ENCODE measurements around the gene AAK1.

The AAK1 gene

DNA sequence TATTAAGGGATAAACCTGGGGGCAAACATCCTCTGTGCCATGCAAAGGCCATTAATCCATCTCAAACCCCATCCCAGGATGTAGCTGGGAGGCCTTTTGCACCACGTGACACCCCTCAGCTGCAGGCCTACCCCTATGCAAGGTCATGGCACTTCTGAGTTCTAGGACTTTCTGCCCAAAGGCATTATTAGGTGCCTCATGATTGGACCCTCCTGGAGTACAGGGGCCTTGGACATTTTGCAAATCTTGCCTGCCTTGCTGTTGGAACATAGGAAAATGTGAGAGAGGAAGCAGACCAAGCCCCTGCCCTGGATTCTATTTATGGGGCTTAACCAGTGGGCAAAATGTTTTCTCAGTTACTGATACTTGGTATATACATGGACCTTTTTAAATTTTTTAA is 162.1 kb downstream of the AAK1 start:
- Histone ChIP-seq H3K4me1 (ENCODE audit: low read length) (peaks cover 17% of the 10 kb centered on the region), H3K4me3 (ENCODE audit: low read length) (no peak overlapping the region), H3K36me3 (replicated peaks; ENCODE audit: low read depth, low read length) (no peaks in the 10 kb centered on the region), H3K9me3 (ENCODE audit: insufficient read depth, low read length) (no peaks in the 10 kb centered on the region), H3K27ac (ENCODE audit: low read length) (no peak overlapping the region), H3K79me2 (ENCODE audit: low read length) (no peaks in the 10 kb centered on the region), H3K4me2 (ENCODE audit: low read length) (no peak overlapping the region), H3K27me3 (ENCODE audit: low read depth, low read length) (no peaks in the 10 kb centered on the region), H2AFZ (ENCODE audit: low read depth, low read length) (no peak overlapping the region), H3K9ac (ENCODE audit: low read length) (no peak overlapping the region), H4K20me1 (ENCODE audit: insufficient read depth, low read length) (no peaks in the 10 kb centered on the region; the same call in 1 of the 2 replicates)
- no peak for TF ChIP-seq EZH2phosphoT487 (IDR thresholded peaks at IDR 0.05; ENCODE audit: low read depth)
- TF ChIP-seq, protein P1, sequence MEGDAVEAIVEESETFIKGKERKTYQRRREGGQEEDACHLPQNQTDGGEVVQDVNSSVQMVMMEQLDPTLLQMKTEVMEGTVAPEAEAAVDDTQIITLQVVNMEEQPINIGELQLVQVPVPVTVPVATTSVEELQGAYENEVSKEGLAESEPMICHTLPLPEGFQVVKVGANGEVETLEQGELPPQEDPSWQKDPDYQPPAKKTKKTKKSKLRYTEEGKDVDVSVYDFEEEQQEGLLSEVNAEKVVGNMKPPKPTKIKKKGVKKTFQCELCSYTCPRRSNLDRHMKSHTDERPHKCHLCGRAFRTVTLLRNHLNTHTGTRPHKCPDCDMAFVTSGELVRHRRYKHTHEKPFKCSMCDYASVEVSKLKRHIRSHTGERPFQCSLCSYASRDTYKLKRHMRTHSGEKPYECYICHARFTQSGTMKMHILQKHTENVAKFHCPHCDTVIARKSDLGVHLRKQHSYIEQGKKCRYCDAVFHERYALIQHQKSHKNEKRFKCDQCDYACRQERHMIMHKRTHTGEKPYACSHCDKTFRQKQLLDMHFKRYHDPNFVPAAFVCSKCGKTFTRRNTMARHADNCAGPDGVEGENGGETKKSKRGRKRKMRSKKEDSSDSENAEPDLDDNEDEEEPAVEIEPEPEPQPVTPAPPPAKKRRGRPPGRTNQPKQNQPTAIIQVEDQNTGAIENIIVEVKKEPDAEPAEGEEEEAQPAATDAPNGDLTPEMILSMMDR (IDR thresholded peaks at IDR 0.05; ENCODE audit: low read depth, low read length) = no peak

DNA sequence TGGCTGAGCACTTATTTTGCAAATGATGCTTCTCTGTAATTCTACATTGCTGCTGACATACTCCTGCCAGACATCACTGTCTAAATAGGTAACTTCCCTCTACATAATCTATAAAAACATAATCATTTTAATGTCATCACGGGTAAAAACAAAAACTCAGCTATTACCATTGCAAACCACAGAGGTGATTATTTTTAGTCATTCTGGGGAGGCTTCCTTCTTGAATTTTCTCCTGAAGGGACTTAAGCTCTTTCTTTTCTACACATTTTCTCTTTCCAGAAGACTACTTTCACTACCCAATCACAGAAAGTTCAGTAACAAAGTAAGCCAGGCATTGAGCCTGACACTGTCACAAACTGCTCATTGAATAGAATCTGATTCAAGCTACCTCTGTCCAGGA is 165.9 kb downstream of the AAK1 start:
- Histone ChIP-seq H3K27ac (ENCODE audit: low read length) (no peak overlapping the region), H3K4me2 (ENCODE audit: low read length) (no peak overlapping the region), H3K9me3 (ENCODE audit: insufficient read depth, low read length) (no peaks in the 10 kb centered on the region), H3K36me3 (replicated peaks; ENCODE audit: low read depth, low read length) (no peaks in the 10 kb centered on the region), H4K20me1 (ENCODE audit: insufficient read depth, low read length) (no peaks in the 10 kb centered on the region; the same call in 1 of the 2 replicates), H3K9ac (ENCODE audit: low read length) (no peak overlapping the region), H3K79me2 (ENCODE audit: low read length) (no peaks in the 10 kb centered on the region), H3K4me1 (ENCODE audit: low read length) (peaks cover 15% of the 10 kb centered on the region), H3K4me3 (ENCODE audit: low read length) (no peak overlapping the region), H3K27me3 (ENCODE audit: low read depth, low read length) (no peaks in the 10 kb centered on the region), H2AFZ (ENCODE audit: low read depth, low read length) (no peak overlapping the region)
- no peak for TF ChIP-seq EZH2phosphoT487 (IDR thresholded peaks at IDR 0.05; ENCODE audit: low read depth)
- TF ChIP-seq, protein P1 (IDR thresholded peaks at IDR 0.05; ENCODE audit: low read depth, low read length) = no peak

DNA sequence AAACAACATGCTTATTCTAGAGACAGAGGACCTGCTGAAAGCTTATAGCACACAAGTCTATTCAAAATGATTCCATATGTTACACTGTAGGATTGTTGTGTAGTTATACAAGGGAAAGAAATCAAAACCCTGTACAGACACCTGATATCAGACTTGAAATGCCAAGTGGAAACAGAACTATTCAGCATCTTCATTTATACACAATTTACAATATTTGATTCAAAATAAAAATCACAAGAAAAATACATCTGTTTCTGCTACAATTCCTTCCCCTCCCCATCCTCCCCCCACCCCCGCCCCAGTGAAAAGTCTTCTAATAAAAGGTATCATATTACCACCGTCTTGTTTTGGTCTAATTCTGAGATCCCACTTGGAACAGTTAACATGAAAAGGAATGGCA is 168.9 kb downstream of the AAK1 start:
- Histone ChIP-seq H3K9me3 (ENCODE audit: insufficient read depth, low read length) (no peaks in the 10 kb centered on the region), H3K79me2 (ENCODE audit: low read length) (no peaks in the 10 kb centered on the region), H2AFZ (ENCODE audit: low read depth, low read length) (no peak overlapping the region), H3K27me3 (ENCODE audit: low read depth, low read length) (peaks cover 4% of the 10 kb centered on the region; the same call in 1 of the 2 replicates), H3K36me3 (replicated peaks; ENCODE audit: low read depth, low read length) (no peaks in the 10 kb centered on the region), H3K4me1 (ENCODE audit: low read length) (peaks cover 12% of the 10 kb centered on the region), H3K4me2 (ENCODE audit: low read length) (no peak overlapping the region), H3K4me3 (ENCODE audit: low read length) (no peak overlapping the region), H3K27ac (ENCODE audit: low read length) (no peak overlapping the region), H3K9ac (ENCODE audit: low read length) (no peak overlapping the region), H4K20me1 (ENCODE audit: insufficient read depth, low read length) (no peaks in the 10 kb centered on the region)
- TF ChIP-seq, protein P1 (IDR thresholded peaks at IDR 0.05; ENCODE audit: low read depth, low read length) = no peak
- TF ChIP-seq EZH2phosphoT487 (IDR thresholded peaks at IDR 0.05; ENCODE audit: low read depth) = no peak

DNA sequence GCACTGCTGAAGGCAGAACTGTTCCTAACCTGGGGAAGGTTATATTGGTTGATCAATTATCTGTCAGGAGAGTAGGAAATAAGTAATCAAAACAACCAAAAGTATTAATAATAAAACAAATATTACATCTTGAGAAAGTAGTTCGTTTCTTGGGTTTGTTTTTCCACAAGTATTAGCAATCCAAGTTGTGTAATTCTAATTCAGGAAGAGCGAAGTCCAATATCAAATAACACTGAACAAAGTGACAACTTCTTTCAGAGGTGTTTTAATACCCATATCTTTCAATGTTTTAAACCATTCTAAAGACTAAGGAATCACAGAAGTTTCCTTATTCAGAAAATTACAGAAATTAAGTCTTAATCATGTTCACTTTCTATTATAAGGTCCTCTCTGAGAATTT is 171.7 kb downstream of the AAK1 start:
- Histone ChIP-seq H3K9me3 (ENCODE audit: insufficient read depth, low read length) (no peaks in the 10 kb centered on the region), H3K4me2 (ENCODE audit: low read length) (no peak overlapping the region), H3K27me3 (ENCODE audit: low read depth, low read length) (peaks cover 4% of the 10 kb centered on the region; the same call in 1 of the 2 replicates), H3K9ac (ENCODE audit: low read length) (no peak overlapping the region), H4K20me1 (ENCODE audit: insufficient read depth, low read length) (no peaks in the 10 kb centered on the region), H3K4me1 (ENCODE audit: low read length) (peaks cover 4% of the 10 kb centered on the region; the same call in 1 of the 2 replicates), H3K79me2 (ENCODE audit: low read length) (no peaks in the 10 kb centered on the region), H3K4me3 (ENCODE audit: low read length) (no peak overlapping the region), H3K27ac (ENCODE audit: low read length) (no peak overlapping the region), H3K36me3 (replicated peaks; ENCODE audit: low read depth, low read length) (no peaks in the 10 kb centered on the region), H2AFZ (ENCODE audit: low read depth, low read length) (no peak overlapping the region)
- TF ChIP-seq, protein P1 (IDR thresholded peaks at IDR 0.05; ENCODE audit: low read depth, low read length) = no peak
- no peak for TF ChIP-seq EZH2phosphoT487 (IDR thresholded peaks at IDR 0.05; ENCODE audit: low read depth)

Measured in OCI-LY3 (cell line).